Astrocyte of the cerebellum (primary cell): ENCODE data around the gene CASP5.
"Not testable (repeated sequence)": the region's sequence is repeated elsewhere in the genome, so short reads cannot be mapped to it uniquely, and the experiment has no call there.

Source experiments
- DNase-seq: peaks from one replicate; pipeline ENCODE4 v3.0.0-alpha.2; 2011; ENCODE audit warnings: low read depth
- H3K4me3 ChIP-seq: 2 replicates; pipeline ENCODE4 v1.5.1; 2011; ENCODE audit warnings: mild to moderate bottlenecking, low read depth, low read length, moderate library complexity
- CTCF ChIP-seq: IDR thresholded peaks from 2 replicates; pipeline ENCODE4 v1.5.1; 2012; ENCODE audit warnings: low read length, low read depth, moderate library complexity, mild to moderate bottlenecking; ENCODE audit errors: missing control alignments
- in situ Hi-C: cut with HindIII; loops from 2 replicates; pipeline ENCODE4 v1.10.0; 2017; ENCODE audit warnings: low sequenced_read_pairs

The CASP5 gene

GRCh38 chr11:105023003-105023402 lies at the start of gene CASP5:
CASP5 (minus strand) TSS chr11:105023168; CDS start chr11:105023136, 32 bp downstream.
- H3K4me3 ChIP-seq: no peak within 1 kb of the TSS
- in situ Hi-C loops: no loop called here
- no peak for DNase-seq
- TF ChIP-seq CTCF: no peak

GRCh38 chr11:105072080-105072479 lies 49.1 kb upstream of the CASP5 start:
- in situ Hi-C loops, DNase-seq, H3K4me3 ChIP-seq: not testable (repeated sequence)

GRCh38 chr11:105071089-105071732 lies 48.2 kb upstream of the CASP5 start:
- no peak overlapping the region for H3K4me3 ChIP-seq
- no peak for TF ChIP-seq CTCF
- in situ Hi-C loops: no loop called here

GRCh38 chr11:105070306-105070705 lies 47.3 kb upstream of the CASP5 start:
- no peak overlapping the region for H3K4me3 ChIP-seq
- in situ Hi-C loops: no loop called here
- no peak for TF ChIP-seq CTCF
- DNase-seq: no peak

More at GRCh38 chr11:105071089-105071732, 48.2 kb upstream of the CASP5 start:
- no peak for DNase-seq

GRCh38 chr11:105069749-105070148 lies 46.8 kb upstream of the CASP5 start:
- in situ Hi-C loops, DNase-seq, H3K4me3 ChIP-seq: not testable (repeated sequence)

GRCh38 chr11:105063245-105063941 lies 40.4 kb upstream of the CASP5 start:
- H3K4me3 ChIP-seq, DNase-seq, in situ Hi-C loops: not testable (repeated sequence)

- H3K4me3 ChIP-seq: no peak overlapping the region
- in situ Hi-C loops: no loop called here
- no peak for TF ChIP-seq CTCF
- DNase-seq: no peak
Measured at GRCh38 chr11:105057432-105057831, 34.5 kb upstream of the CASP5 start.

GRCh38 chr11:105056446-105056845 lies 33.5 kb upstream of the CASP5 start:
- TF ChIP-seq CTCF: no peak
- H3K4me3 ChIP-seq: no peak overlapping the region
- in situ Hi-C loops: no loop called here
- DNase-seq: no peak
